GM21723 (cell line): ENCODE results near the gene AXIN1.
"Not testable (repeated sequence)": the region's sequence is repeated elsewhere in the genome, so short reads cannot be mapped to it uniquely, and the experiment has no call there.

ENCODE experiments used
- ATAC-seq: cut with Tn5 transposase; IDR thresholded peaks from one replicate; pipeline ENCODE4 v1.9.1; 2021; ENCODE audit warnings: mild to moderate bottlenecking, moderate library complexity; ENCODE audit not compliant: unreplicated experiment

AXIN1 gene

DNA sequence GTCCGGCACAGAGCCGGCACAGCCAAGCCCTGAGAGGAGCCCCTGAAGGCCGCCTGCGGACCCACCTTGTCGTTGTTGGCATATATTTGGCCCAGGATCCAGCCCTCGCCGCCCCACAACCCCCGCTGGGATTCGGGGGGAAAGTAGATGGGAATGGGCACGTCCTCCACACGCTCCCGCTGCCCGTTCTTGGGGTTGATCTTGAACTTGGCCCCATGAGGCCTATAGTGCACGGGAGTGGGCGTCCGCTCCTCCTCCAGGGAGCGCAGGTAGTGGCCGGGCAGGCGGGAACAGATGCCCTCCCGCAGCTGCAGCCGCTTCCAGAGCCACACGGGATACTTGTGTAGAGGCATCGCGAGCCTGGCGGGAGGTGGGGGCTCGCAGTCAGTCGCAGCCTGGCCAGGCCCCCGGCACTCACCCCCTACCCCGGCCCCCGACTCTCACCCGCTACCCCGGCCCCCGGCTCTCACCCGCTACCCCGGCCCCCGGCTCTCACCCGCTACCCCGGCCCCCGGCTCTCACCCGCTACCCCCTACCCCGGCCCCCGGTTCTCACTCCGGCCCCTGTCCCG is 17.4 kb upstream of the AXIN1 start:
- ATAC-seq, result no peak

DNA sequence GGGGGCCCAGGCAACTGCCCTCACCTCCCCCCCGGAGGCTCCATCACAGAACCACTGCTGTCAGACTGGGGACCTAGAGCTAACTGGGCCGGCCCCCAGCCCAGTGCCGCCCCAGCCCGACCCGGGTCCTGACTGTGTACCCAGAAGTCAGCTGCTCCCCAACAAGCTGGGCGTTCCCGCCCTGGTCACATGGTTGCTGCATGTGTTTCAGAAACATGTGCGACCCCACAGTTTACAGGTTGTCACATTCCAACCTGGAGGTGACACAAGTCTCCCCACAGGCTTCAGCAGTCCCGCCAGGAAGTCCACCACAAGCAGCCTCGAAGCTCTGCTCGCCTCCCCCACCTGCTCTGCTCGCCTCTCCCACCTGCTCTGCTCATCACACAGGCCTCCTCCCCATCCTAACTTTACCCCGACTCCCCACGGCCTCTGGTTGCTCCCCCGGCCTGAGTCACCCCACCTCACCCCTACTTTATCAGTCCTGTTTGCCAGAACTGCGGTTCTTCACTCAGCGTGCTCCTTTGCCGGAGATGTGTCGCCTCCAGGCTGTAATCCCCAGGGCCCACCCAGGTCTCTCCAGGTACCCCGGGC is 16.8 kb upstream of the AXIN1 start:
- ATAC-seq, result no peak

DNA sequence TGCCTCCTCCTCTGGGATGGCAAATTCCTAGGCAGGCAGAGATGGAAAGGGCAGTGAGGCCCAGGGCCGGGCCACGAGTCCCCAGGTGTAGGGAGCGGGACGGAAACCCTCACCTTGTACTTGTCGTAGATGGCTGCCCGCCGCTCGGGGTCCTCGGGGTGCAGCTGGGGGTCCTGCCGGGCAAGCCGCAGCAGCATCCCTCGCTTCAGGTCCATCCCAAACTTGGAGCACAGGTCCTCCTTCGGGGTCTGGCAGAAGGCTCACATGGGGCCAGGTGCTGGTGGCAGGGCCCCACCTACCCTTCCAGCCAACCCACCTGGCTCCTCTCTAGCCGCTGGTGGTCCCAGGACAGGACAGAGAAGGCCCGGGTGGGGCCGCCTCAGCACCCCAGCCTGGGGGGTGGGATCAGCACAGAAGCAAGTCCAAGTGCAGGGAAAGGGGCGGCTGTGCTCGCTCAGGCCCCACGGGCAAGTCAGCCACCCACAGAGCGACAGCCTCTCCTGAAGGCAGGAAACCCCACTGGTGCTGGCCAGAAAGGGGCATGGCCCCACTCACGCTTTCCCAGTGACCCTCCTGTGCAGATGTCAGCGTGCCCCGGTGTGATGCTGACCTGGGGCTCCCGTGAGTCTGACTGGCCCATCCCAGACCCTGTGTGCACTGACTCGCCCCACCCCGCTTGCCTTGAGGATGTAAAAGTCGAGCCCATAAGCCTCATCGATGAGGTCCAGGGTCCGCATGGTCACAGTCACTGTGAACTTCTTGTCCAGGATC is 16.1 kb upstream of the AXIN1 start:
- no peak for ATAC-seq

DNA sequence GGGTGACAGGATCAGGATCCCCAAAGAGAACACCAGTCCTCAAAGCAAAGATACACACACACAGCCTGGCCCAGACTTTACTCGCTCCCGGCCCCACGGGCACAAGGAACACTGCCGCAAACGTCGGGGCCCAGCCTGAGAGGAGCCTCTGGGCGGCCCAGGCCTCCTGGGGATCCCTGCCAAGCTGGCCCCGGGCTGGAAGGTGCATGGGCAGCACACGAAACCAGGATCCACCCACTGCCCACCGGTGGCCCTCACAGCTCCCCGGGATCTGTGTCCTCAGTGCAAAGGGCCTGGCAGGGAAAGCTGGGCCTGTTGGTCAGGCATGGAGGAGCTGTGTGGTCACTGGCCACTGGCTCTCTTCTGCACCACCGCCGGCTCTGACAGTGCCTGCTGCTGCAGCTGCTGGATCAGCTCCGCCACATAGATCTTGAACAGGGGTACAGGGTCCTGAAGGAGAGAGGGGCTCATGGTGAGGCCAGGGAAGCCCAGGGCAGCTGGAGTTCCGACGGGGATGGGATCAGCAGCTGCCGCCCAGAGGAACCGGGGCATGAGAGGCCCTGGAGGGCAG is 14.9 kb upstream of the AXIN1 start:
- ATAC-seq, result no peak

DNA sequence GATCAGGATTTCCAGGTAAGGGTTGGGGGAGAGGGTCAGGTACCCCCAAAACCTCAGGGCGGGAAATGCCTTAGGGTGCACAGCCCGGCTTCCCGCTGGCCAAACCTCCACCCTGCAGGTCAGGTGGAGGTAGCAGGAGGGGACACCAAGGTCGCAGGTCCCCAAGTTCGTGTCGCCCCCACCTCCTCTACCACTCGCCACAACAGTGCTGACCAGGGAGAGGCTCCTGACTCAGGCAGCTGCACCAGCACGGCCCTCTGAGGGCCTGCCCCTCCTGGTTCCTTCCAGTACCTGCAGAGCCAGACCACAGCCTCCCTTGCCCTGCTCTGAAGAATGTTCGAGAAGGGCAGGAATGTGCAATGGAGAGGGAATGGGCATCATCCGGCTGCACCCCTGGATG is 14.0 kb upstream of the AXIN1 start:
- ATAC-seq, result no peak

DNA sequence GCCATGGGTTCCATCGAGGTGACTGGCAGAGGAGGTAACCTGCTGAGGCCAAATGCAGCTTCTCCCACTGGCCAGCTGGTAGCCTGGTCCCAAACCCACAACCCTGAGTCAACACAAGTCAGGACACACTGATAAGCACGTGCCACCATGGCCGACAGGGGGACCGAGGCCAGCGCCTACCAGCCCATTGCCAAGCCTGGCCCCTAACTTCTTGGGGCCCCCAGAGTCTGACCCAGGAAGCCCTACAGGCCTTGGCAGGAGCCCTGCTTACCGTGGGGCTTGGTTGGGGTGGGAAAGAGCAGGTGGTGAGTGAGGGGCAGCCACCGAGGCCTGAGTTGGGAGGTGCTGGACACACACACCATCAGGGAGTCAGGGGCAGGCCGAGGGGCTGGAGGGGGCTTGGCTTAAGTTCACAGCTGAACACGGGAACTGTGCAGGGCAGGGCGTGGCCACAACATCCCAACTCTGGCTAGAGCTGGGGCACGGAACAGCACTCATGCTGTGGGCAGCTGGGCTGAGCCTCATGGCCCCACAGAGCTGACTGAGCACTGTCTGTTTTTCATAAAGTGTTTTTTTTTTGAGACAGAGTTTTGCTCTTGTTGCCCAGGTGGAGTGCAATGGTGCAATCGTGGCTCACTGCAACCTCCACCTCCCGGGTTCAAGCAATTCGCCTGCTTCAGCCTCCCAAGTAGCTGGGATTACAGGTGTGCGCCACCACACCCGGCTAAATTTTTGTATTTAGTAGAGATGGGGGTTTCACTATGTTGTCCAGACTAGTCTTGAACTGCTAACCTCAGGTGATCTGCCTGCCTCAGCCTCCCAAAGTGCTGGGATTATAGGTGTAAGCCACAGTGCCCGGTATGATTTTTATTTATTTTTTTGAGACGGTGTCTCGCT is 12.3 kb upstream of the AXIN1 start:
- no peak for ATAC-seq

DNA sequence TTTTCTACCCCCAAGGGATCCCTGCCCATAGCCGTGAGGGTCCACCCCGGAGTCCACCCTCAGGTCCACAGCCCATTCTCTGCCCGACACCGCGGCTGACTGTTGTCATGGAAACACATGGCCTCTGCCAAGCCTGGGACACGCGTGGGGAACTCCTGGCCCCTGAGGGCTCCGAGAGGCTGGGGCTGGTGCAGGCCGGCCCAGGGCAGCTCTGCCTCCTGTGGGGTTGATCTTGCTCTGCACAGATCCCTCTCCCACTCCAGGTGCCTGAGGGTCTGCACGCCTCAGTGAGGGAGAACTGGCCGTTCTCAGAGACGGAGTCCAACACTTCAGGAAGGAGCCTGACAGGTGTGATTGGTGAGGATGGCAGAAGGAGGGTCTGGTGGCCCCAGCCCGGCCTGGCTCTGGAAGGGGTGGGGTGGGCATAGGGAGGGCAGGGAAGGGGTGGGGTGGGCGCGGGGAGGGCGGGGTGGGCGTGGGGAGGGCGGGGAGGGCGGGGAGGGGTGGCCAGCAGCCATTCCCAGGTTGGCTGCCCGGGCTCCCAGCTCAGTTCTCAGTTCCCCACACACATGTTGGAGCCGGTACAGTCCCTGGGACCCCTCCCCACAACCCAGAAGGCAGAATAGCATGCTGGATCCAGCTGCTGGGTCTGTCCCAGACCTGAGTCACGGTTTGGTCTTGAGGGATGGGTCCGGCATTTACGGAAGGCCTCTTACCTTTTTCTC is 11.4 kb upstream of the AXIN1 start:
- ATAC-seq, result no peak

DNA sequence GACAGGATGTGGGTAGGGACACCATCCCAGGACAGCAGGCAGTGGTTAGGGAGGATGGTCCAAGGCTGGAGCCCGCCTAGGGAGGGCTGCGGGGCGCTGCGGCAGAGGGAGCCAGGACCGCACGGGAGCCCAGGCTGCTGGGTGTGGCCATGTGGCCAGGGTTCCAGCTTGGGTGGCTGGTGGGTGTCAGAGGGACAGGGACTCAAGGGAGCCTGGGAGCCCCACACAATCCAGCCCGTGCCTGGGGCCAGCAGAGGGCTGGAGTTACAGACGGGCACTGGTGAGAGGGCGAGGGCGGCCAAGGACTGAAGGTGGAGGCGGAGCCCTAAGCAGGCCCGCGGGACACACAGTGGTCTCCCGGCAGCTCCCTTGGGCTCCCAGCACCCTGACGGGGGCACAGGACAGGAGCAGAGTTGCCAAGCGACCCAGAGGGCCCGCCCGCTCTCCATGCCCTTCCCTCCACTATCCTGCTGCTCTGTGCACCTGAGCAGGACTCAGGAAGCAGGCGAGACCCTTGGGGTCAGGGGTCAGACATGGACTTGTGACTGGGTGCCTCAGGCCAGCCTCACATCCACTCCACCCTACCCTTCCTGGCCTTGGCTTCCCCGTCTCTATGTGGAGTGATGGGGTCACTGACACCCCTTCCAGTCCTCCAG is 10.7 kb upstream of the AXIN1 start:
- ATAC-seq, result no peak

DNA sequence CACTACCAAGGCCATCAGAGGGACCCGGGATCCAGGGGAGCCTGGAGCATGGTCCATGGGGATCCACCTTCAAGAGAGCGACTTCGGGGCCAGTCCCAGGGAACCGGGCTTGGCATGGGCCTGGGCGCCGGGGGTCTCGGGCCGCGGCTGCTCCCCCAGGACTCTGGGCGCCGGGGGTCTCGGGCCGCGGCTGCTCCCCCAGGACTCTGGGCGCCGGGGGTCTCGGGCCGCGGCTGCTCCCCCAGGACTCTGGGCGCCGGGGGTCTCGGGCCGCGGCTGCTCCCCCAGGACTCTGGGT is 10.1 kb upstream of the AXIN1 start:
- ATAC-seq, result not testable (repeated sequence)

DNA sequence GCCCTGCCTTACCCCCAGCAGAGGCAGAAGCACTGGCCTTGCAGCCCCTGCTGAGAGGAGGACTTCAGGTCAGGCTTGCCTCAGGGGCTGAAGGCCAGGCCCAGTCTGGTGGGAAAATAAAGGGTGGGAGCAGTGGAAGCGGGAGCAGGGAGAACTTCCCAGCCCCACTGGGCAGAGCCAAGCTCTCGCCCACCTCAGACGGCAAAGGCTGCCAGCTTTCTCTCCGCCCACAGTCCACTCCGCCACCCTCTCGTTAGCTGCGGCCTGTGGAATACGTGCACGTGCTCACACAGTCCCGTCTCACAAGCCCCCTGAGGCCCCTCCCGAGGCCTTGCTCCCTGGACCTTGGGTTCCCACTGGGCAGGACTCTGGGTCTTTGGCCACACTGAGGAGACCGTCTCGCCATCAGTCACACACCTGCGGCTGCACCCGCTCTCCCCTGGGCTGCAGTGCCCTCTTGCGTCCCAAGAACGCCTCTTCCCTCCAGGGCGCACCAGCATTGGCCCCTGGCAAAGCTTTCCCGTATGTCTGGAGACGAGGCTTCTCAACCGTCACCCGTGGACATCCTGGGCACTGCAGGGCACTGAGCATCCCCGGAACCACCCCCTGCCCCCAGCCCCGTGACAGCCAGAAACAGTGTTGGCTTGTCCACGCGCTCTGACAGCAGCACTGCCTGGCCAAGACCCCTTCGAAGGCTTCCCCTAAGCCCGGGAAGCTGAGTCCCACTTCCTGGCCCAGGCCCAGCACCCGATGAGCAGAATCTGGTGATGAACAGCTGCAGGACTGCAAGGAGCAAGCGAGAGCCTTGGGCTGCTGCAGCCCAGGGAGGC is 9.6 kb upstream of the AXIN1 start:
- no peak for ATAC-seq

DNA sequence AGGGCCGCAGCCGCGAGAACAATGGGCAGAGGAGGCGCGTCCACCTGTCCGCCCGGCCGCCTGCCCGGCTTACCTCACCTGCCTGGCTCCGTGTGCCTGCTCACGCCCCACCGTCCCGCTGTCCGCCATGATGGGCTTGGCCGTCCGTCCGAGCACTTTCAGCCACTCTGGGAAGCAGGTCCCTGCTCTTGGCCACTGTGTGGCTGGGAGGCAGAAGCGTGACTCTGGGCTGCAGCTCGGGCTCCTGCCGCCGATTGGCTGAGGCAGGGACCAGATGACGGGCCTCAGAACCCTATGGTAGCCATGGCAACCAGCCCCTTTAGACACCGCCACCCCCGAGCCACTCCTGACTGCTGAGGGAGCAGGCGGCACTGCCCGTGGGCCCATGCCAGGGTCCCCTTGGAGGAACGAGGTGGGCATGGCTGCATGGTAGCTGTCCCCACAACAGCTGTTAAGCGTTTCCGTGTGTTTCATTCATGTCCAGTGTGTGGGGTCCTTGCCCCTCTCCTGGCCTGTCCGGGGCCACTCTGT is 8.9 kb upstream of the AXIN1 start:
- ATAC-seq, result no peak

DNA sequence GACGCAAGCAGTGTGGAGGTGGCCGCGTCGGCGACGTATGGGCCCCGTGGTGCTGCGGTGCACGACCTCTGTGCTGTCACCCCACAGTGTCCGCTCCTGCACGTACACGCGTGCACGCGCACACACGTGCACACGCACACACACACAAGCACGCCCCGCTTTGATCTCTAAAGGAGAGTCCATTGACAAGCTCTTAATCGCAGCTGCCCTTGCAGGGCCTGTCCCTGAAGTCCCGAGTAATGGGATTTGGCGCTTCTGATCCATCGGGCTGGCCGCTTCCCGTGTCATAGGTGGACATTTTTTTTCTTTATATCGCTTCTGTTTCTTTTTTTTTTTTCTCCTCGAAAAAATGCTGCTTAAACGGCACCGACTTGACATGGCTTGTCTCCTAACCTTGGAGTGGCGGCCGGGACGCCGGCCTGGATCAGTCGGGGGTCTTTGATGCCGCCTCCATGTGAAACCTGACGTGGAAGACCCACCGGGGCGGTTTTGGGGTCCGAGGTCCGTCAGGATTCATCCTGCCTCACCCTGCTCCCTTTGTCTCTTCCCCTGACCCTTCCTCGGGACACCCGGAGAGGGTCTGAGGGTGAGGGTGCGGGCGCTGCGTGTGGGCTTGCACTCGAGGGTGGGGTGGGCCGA is 8.3 kb upstream of the AXIN1 start:
- ATAC-seq, result no peak

DNA sequence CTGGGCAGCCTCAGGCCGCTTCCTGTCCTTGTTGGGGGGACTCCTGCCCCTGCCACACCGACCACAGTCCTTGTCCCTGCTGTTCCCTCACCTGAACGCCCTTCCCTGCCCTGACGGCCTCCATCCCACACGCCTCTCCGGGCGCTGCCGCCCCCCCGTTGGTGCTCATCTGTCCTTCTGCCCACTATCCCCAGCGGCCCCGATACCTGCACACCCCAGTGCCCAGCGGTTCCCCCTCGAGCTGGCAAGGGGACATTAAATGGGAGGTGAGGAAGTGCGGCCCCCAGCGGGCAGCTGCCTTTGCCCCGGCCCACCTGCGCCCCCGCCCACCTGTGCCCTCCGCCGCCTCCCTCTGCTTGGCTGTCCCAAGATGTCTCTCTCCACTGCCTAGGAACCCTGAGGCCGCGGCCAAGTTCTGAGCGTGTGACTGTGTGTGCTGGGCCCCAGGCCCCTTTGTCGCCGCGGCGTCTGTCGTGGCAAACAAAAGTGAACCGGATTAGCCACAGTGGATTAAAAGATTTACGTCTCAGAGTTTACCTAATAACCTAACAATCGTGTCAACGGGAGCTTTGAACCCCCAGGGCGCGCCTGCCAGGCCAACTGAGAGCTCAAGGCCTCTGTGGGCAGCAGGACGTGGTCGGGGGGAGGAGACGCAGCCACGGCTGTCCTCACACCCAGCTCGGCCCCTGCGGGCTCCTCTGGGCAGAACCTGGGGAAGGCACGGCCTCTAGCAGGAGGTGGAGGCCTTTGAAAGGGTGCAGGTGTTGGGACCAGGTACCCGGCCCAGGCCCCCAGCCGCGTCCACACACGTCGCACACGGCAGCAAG is 7.6 kb upstream of the AXIN1 start:
- no peak for ATAC-seq

DNA sequence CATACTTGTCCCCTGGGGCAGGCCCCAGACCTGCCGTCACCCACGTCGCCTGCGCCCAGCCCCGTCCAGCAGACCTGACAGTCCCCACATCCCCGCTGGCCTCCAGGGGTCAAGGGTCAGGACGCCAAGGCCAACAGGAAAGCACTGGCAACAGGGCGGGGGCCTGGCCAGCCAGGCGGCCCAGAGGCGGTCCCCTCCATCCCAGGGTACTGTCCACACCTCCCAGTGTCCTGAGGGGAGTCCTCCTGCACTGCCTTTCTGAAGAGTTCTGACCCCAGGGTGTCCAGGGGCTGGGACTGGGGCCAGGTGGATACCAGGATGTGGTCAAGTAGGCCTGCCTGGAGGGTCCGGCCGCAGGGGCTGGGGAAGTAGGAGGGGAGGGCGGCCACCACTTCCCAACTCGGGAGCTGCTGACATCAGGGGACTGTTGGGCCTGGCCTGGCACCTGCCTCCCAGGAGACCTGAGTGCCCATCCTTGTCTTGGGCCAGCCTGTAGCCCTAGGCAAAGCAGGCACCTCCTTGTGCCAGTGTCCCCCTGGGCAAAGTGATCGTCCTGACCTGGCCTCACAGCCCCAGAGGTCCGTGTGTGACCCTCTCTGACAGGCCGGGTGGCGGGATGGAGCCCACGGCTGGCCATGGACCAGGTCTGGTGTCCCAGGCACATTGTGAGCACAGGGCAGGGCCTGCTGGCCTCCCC is 6.7 kb upstream of the AXIN1 start:
- no peak for ATAC-seq

DNA sequence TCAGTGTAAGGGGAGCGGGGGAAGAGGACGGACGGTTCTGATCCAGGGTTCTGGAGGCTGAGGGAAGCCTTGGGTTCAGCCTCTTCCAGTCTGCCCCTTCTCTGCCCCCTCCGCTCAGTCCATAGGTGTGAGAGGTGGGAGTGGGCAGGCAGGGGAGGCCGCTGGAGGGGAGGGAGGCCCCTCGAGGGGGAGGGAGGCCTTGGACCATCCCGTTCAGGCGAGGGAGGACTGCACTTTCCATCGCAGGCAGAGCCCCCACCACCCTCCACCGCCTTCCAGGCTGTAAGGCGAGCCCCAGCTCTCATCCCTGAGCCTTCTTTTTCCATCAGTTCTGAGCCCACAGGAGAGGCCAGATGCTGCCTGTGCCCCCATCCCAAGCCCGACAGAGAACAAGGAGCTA is 4.2 kb upstream of the AXIN1 start:
- ATAC-seq, result no peak

DNA sequence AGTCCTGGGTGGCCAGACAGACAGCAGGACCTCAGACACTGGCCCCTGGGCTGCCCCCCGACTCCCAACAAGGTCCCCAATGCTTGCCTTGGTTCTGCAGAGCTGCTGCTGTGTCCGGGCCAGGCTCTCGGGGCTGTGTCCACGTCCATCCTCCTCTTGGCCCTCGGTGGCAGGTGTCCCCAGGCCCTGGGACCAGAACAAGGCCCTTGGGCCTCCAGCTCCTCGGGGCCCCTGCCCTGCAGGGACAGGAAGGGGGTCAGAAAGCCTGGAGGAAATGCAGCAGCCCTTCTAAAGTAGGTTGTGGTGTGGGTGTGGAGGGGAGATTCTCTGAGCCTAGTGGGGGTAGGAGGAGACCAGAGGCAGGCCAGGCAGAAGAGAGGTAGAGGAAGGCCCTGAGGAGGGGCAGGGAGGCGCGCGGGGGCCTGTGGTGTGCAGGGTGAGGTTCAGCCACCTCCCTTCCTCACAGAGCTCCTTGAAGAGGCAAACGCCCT is 2.5 kb upstream of the AXIN1 start:
- no peak for ATAC-seq

DNA sequence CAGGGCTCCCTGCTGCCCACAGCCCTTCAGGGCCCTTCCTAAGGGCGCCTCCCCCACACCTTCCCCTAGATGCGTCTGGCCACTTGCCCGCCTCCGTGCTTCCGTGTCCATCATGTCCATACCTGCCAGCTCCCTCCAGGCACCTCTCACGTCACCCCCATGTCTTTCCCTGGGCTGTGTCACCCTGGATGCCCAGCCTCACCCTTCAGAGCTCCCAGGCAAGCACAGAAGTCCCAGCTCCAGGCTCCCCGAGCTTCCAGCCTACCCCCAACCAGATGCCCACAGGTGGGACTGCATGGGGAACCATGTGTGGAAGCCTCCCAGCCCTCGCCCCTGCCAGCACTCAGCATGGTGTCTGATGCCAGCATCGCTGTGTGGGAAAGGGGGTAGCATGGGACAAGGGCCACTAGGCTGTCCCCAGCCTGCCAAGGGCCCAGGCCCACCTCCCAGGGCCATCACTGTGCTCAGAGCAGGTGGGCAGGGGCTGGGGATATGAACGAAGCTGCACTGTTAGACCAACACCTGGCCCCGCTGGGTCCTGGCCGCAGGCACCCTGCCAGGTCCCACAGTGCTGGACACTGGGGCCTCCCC is 1.9 kb upstream of the AXIN1 start:
- ATAC-seq, result no peak
